ENCODE data around the gene SESN3. TPM values are rescaled to one million over a fixed set of nuclear protein-coding genes. Genes with fewer than 3 reads are reported as not detected.

SESN3 gene
- total RNA-seq, 1 experiment from 2014 or later: 36.8 TPM

- no peak overlapping the region for H2BK5ac ChIP-seq (ENCODE audit: insufficient read length, low read length)
- H3K18ac ChIP-seq (ENCODE audit: insufficient read length, low read depth, low read length): no peak overlapping the region
- H3K23ac ChIP-seq (ENCODE audit: insufficient read length, low read depth, low read length): no peak overlapping the region
- H2BK15ac ChIP-seq (ENCODE audit: low read depth, low read length): no peak overlapping the region
- no peak for DNase-seq
- H4K5ac ChIP-seq (ENCODE audit: insufficient read length, low read depth, low read length): no peak overlapping the region
- H2BK120ac ChIP-seq (ENCODE audit: low read depth, low read length, poor library complexity, severe bottlenecking): no peak overlapping the region
- no peak overlapping the region for H4K91ac ChIP-seq (ENCODE audit: insufficient read length, low read depth, low read length)
- no peaks in the 10 kb centered on the region for H3K79me1 ChIP-seq (ENCODE audit: insufficient read depth, low read depth, low read length, poor library complexity, severe bottlenecking)
- no peaks in the 10 kb centered on the region for H3K4me1 ChIP-seq (ENCODE audit: insufficient read depth, low read length)
- Mint-ChIP-seq H3K9me3 (no peaks in the 10 kb centered on the region; a peak in 1 of 5 replicates), H3K36me3 (ENCODE audit: insufficient read depth in 1 of 3, low read depth in 3 of 3) (0 out of 7 replicates have a peak, but pooled peaks cover 0 to 2% (median 0%) of the 10 kb centered on the region in 3 experiments), H3K4me3 (no peak overlapping the region; a peak in 1 of 5 replicates), H3K27me3 (ENCODE audit: low read depth) (peaks cover 77% of the 10 kb centered on the region), H3K27ac (no peak overlapping the region; a peak in 1 of 7 replicates), H3K4me1 (peaks cover 7 to 10% of the 10 kb centered on the region in 2 experiments)
- peaks cover 16% of the 10 kb centered on the region for H3K23me2 ChIP-seq (ENCODE audit: insufficient read length, low read depth, low read length, poor library complexity, severe bottlenecking)
- H3T11ph ChIP-seq (ENCODE audit: low read length): no peak overlapping the region
- H3K9ac ChIP-seq (ENCODE audit: extremely low read depth, insufficient read length, low read length): no peak overlapping the region
- no peak overlapping the region for H3K14ac ChIP-seq (ENCODE audit: insufficient read depth, low read length)
- H2BK20ac ChIP-seq (ENCODE audit: low read depth, low read length, poor library complexity, severe bottlenecking): no peak overlapping the region
- no peak overlapping the region for H3K4me2 ChIP-seq (ENCODE audit: insufficient read depth, insufficient read length, low read length)
- TF ChIP-seq CTCF (conservative IDR thresholded peaks at IDR 0.05): no peak
- no peak overlapping the region for H3K27ac ChIP-seq (ENCODE audit: insufficient read length, low read depth, low read length)
- H3K4ac ChIP-seq (ENCODE audit: low read depth, low read length): no peak overlapping the region
- H3K56ac ChIP-seq (ENCODE audit: insufficient read length, low read depth, low read length): no peak overlapping the region
- no peaks in the 10 kb centered on the region for H3K79me2 ChIP-seq (ENCODE audit: insufficient read depth, low read length)
- H3K27me3 ChIP-seq (ENCODE audit: insufficient read depth, low read length): peaks cover 27% of the 10 kb centered on the region
- H3K9me3 ChIP-seq (ENCODE audit: control insufficient read depth, low read depth, low read length): peaks cover 4% of the 10 kb centered on the region
- no peak overlapping the region for H2AK5ac ChIP-seq (ENCODE audit: insufficient read length, low read length)
- no CpG with 5 or more reads among the region's 2 CpGs for WGBS (ENCODE audit: extremely low coverage, insufficient read length, low lambda C conversion rate)
- no peak overlapping the region for H2AFZ ChIP-seq (ENCODE audit: low read length)
- H4K20me1 ChIP-seq (ENCODE audit: control insufficient read depth, insufficient read depth, insufficient read length): no peaks in the 10 kb centered on the region
- no peak overlapping the region for H4K8ac ChIP-seq (replicated peaks; ENCODE audit: insufficient read length, low read depth, low read length)
- H2BK12ac ChIP-seq (ENCODE audit: insufficient read length, low read depth, low read length): no peak overlapping the region
Observed at GRCh38 chr11:95148938-95149337, 82.1 kb downstream of the SESN3 start.

Measured in H9 (cell line).